DOHH2 (cell line): ENCODE results near the gene GABRG3.

ENCODE experiments used
- EZH2phosphoT487 ChIP-seq: fragments of 200-600 bp; sonication (generic); IDR thresholded peaks from 2 replicates; pipeline ENCODE4 v1.6.1; 2017; ENCODE audit warnings: borderline replicate concordance, mild to moderate bottlenecking, antibody characterized with exemption, low read length, moderate library complexity, mixed read lengths
- TF ChIP-seq, protein P1 (sequence below): fragments of 200-600 bp; sonication (generic); IDR thresholded peaks from one replicate; pipeline ENCODE4 v1.5.1; 2014; ENCODE audit warnings: antibody characterized with exemption, mild to moderate bottlenecking, low read depth, low read length; ENCODE audit not compliant: poor library complexity, severe bottlenecking

- TF ChIP-seq, protein P1, sequence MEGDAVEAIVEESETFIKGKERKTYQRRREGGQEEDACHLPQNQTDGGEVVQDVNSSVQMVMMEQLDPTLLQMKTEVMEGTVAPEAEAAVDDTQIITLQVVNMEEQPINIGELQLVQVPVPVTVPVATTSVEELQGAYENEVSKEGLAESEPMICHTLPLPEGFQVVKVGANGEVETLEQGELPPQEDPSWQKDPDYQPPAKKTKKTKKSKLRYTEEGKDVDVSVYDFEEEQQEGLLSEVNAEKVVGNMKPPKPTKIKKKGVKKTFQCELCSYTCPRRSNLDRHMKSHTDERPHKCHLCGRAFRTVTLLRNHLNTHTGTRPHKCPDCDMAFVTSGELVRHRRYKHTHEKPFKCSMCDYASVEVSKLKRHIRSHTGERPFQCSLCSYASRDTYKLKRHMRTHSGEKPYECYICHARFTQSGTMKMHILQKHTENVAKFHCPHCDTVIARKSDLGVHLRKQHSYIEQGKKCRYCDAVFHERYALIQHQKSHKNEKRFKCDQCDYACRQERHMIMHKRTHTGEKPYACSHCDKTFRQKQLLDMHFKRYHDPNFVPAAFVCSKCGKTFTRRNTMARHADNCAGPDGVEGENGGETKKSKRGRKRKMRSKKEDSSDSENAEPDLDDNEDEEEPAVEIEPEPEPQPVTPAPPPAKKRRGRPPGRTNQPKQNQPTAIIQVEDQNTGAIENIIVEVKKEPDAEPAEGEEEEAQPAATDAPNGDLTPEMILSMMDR = no peak
- no peak for TF ChIP-seq EZH2phosphoT487
Observed at GRCh38 chr15:27241943-27242342, 271.0 kb downstream of the GABRG3 start.
